NCI-H524 treated with DMSO at 0.1 percent for 48 hours (cell line): ENCODE measurements around the gene PLN.

Source experiments
- DNase-seq: peaks from one replicate; lab custom pipeline; 2025; lab: John Stamatoyannopoulos, UW

Gene PLN

GRCh38 chr6:118548136-118548535 is at the start of gene PLN:
Gene PLN (plus strand): TSS chr6:118548296. CDS start chr6:118558922, 10,626 bp downstream.
- DNase-seq: no peak

GRCh38 chr6:118500130-118501015 is 47.7 kb upstream of the PLN start:
- no peak for DNase-seq

DNA sequence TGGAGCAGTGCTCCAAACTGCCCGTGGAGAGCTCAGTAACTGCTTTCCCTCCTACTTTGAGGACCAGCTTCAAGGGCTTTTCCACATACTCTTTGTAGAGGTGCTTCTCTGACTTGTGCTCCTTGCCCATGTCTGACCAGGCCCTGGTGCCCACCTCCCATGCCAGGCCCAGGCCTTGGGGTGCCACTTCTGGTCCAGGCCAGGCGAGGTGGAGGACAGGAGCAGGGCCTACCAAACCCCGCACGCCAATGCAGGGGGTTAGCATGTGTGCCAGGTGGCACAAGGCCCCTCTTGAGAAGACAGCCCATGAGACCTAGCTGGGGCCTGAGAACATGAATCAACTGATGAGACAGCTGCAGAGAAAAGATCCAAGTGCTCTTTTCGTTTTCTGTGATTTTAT is 47.0 kb upstream of the PLN start:
- no peak for DNase-seq

DNA sequence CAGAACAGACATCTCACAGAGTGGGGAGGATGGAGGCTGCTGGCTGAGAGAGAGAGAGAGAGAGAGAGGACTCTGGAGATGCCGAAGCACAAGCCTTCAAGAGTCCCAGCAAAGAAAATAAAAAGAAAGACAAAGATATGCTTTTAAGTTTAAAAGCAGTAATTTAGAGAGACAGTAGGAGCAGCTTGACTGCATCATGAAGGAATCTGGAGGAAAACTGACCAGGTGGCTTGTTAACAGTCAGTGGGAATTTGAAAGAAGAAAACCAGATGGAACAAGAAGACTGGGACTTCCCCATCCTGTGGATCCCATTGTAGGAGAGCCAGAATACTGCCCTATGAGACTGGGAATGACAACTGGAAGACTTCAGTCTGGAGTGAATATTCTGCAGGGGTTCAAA is 46.3 kb upstream of the PLN start:
- DNase-seq: no peak

DNA sequence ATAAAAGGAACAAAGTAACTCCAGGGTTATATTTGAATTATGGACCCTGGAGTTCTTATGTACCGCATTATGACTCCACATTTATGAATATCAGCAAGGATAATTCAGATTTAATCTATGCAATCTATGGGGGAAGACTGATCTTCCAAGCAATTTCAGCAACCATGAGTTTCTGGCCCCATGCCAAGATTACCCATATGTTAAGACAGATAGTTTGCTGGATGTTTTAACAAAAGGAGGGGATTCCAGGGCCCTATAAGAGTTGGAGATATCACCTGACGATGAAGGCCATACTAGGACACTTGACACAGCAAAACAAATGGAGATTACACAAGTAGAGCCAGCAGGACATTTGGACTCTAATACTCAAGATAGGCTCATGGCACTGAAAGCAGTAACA is 45.9 kb upstream of the PLN start:
- DNase-seq: no peak

GRCh38 chr6:118504611-118505010 is 43.5 kb upstream of the PLN start:
- no peak for DNase-seq

- DNase-seq: no peak
Observed at GRCh38 chr6:118505656-118506055, 42.4 kb upstream of the PLN start.

- no peak for DNase-seq
Observed at GRCh38 chr6:118506071-118506638, 41.9 kb upstream of the PLN start.

DNA sequence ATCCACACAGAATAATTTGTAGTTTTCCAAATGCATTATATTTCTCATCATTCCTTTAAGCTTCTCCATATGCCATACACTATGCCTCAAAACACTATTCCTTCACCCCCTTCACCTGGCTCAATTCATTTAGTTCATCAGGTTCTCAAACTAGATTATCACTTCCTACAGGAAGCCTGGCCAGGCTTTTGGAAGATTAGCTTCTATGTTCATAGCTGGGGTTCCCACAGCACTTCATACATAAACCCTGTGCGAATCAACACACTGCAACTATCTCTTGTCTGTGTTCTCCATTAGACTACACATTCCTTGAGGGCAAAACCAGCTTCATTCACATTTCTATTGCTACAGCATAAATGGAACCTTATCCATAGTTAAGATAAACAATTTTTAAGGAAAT is 40.5 kb upstream of the PLN start:
- no peak for DNase-seq

GRCh38 chr6:118509009-118509617 is 39.0 kb upstream of the PLN start:
- no peak for DNase-seq

GRCh38 chr6:118511930-118512715 is 36.0 kb upstream of the PLN start:
- no peak for DNase-seq

GRCh38 chr6:118514689-118515088 is 33.4 kb upstream of the PLN start:
- DNase-seq: no peak

- no peak for DNase-seq
Observed at GRCh38 chr6:118522422-118522821, 25.7 kb upstream of the PLN start.

DNA sequence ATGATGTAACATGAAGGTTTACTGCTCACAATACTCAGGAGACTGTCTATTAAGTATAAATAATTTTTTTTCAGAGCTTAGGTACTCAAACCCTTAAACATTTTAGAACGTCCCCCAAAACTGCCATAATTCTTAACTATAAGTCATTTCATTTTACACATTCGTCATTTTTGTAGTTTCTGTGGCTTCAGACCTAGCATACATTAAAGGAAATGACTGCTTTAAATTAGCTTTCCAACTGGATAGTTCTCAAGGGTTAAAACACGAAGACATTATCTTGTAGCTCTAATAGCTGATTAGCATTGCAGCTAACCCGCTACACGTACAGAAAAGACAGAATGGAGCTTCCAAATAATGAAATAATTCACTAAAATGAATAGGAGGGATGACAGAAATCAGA is 24.9 kb upstream of the PLN start:
- no peak for DNase-seq

GRCh38 chr6:118524686-118525085 is 23.4 kb upstream of the PLN start:
- no peak for DNase-seq

DNA sequence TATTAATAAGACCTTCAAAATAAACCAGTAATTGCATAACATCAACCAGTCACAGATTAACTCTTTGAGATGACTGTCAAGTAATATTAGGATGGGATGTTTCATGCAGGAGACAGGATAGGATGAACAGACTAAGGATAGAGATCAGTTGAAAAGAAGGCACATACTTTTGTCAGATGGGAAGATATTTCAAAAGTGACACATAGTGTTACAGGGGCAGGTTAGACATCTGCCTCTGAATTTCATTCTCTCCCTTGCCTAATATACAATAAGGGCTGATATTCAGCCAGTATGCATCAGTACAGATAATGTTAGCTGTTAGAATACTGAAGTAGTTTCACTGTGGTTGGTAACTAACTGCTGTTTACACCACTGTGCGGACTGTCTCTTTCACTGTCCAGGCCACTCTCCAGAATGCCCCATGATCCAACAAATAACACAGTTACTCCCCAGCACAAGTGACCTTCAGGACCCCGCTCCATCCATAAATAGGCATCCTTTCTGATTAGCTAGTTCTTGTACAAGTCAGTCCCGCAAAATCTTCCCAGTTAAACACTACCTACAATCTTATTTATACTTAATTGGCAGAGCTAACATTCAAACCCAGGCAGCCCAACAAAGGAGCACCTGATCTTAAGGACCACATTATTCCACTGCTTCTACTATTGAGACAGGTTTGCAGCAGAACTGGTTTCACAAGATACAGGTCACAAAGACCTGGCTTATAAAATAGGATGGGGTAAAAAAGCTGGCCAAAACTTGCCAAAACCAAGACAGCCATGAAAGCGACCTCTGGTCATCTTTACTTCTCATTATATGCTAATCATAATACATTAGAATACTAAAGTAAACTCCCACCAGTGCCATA is 21.9 kb upstream of the PLN start:
- DNase-seq: no peak

- no peak for DNase-seq
Observed at GRCh38 chr6:118528129-118528528, 20.0 kb upstream of the PLN start.

- DNase-seq: no peak
Observed at GRCh38 chr6:118529756-118530155, 18.3 kb upstream of the PLN start.

DNA sequence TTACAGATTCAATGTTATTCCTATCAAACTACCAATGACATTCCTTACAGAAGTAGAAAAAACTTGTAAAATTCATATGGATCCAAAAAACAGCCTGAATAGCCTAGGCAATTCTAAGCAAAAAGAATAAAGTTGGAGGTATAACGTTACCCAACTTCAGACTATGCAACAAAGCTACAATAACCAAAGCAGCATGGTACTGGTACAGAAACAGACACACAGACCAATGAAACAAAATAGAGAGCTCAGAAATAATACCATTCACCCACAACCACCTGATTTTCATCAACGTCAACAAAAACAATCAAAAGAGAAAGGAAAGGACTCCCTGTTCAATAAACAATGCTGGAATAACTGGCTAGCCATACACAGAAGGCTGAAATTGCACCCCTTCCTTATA is 17.2 kb upstream of the PLN start:
- DNase-seq: no peak

DNA sequence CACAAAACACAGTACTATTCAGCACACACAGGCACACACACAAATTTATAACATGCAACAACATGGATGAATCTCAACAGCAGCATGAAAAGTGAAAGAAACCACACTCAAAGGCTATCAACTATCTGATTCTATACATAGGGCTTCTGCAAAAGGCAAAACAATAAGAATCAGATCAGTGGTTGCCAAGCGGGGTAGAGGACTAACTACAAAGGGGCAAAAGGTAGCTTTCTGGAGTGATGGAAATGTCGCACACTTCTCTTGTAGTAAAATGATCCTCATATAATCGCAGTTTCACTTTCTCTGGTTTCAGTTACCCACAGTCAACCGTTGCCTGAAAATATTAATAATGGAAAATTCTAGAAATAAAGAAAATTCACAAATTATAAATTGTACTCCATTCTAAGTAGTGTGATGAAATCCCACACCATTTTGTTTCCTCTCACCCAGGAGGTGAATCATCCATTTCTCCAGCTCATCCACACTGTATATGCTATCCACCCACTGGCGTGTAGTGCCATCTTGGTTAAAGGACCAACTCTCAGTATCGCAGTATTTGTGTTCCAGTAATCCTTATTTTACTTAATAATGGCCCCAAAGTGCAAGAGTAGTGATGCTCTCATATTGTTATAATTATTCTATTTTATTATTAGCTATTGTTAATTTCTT is 12.8 kb upstream of the PLN start:
- DNase-seq: no peak

DNA sequence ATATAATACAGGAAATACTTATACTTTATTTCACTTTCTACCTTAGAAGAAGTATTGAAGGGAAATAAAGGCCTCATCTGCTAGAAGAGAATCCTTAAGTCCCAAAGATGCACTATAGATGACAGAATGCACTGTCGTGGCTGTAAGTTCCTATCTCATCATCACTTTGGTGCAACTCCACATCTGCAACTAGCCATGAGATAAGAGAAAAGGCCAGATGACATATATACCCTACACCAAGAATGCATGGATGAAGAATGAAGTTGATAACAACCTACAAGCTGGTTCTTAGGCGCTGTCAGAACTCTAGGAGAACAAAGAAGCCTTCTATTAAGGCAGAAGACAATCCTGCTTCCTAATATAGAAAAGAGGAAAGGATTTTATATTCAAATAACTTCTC is 11.6 kb upstream of the PLN start:
- no peak for DNase-seq
